ENCODE data around the gene CROCC. TPM values are rescaled to one million over a fixed set of nuclear protein-coding genes. Genes with fewer than 3 reads are reported as not detected.
A peak's percentile ranks its signal among the peaks of the same experiment; 100 is the strongest.
"Not testable (repeated sequence)": the region's sequence is repeated elsewhere in the genome, so short reads cannot be mapped to it uniquely, and the experiment has no call there.

CROCC gene
- total RNA-seq, 1 donor from 2014 or later = 21.0 TPM

- no peaks in the 10 kb centered on the region for H3K4me1 ChIP-seq
- DNase-seq = no peak
- no peak for TF ChIP-seq CTCF (IDR thresholded peaks at IDR 0.05)
- no peak overlapping the region for H3K4me3 ChIP-seq
- no peaks in the 10 kb centered on the region for H3K9me3 ChIP-seq
- H3K27ac ChIP-seq = no peak overlapping the region
- intact Hi-C loops (cut with DNase I) = no loop called here
- H3K36me3 ChIP-seq = no peaks in the 10 kb centered on the region
- H3K27me3 ChIP-seq (ENCODE audit: low read depth) = no peaks in the 10 kb centered on the region
- ATAC-seq = no peak
Measured at GRCh38 chr1:16886860-16887605, 34.7 kb upstream of the CROCC start.

- DNase-seq = peak; percentile 75
- intact Hi-C loops (cut with DNase I) = no loop called here
- no peak for TF ChIP-seq CTCF (IDR thresholded peaks at IDR 0.05)
- Histone ChIP-seq H3K36me3 (no peaks in the 10 kb centered on the region), H3K4me3 (peak overlapping the region; percentile 59), H3K9me3 (no peaks in the 10 kb centered on the region), H3K27ac (peak overlapping the region; percentile 90), H3K4me1 (no peaks in the 10 kb centered on the region), H3K27me3 (ENCODE audit: low read depth) (no peaks in the 10 kb centered on the region)
- peak; percentile 90 to 95 for ATAC-seq
Measured at GRCh38 chr1:16888860-16889816, 32.6 kb upstream of the CROCC start.

GRCh38 chr1:16890539-16891021, 31.2 kb upstream of the CROCC start:
- not testable (repeated sequence) for H3K27ac ChIP-seq, DNase-seq

GRCh38 chr1:16891057-16891456, 30.7 kb upstream of the CROCC start:
- H3K27me3 ChIP-seq (ENCODE audit: low read depth); H3K9me3 ChIP-seq; H3K4me1 ChIP-seq; H3K4me3 ChIP-seq; ATAC-seq; intact Hi-C loops (cut with DNase I); H3K27ac ChIP-seq; DNase-seq; H3K36me3 ChIP-seq: not testable (repeated sequence)

More at GRCh38 chr1:16890539-16891021, 31.2 kb upstream of the CROCC start:
- intact Hi-C loops (cut with DNase I); ATAC-seq; H3K4me3 ChIP-seq; H3K36me3 ChIP-seq; H3K4me1 ChIP-seq; H3K9me3 ChIP-seq; H3K27me3 ChIP-seq (ENCODE audit: low read depth): not testable (repeated sequence)

- ATAC-seq; H3K9me3 ChIP-seq; H3K4me1 ChIP-seq; H3K36me3 ChIP-seq; H3K4me3 ChIP-seq; H3K27me3 ChIP-seq (ENCODE audit: low read depth); DNase-seq; intact Hi-C loops (cut with DNase I); H3K27ac ChIP-seq: not testable (repeated sequence)
Measured at GRCh38 chr1:16892978-16893525, 28.7 kb upstream of the CROCC start.

GRCh38 chr1:16893796-16894195, 27.9 kb upstream of the CROCC start:
- intact Hi-C loops (cut with DNase I); DNase-seq: not testable (repeated sequence)

GRCh38 chr1:16894338-16894737, 27.4 kb upstream of the CROCC start:
- H3K27me3 ChIP-seq (ENCODE audit: low read depth); H3K9me3 ChIP-seq; DNase-seq; H3K4me3 ChIP-seq; intact Hi-C loops (cut with DNase I); H3K4me1 ChIP-seq; H3K27ac ChIP-seq; ATAC-seq; H3K36me3 ChIP-seq: not testable (repeated sequence)

More at GRCh38 chr1:16893796-16894195, 27.9 kb upstream of the CROCC start:
- not testable (repeated sequence) for H3K9me3 ChIP-seq; H3K27ac ChIP-seq; ATAC-seq; H3K27me3 ChIP-seq (ENCODE audit: low read depth); H3K36me3 ChIP-seq; H3K4me3 ChIP-seq; H3K4me1 ChIP-seq

- intact Hi-C loops (cut with DNase I); DNase-seq; H3K27ac ChIP-seq; ATAC-seq; H3K36me3 ChIP-seq; H3K4me1 ChIP-seq; H3K9me3 ChIP-seq; H3K27me3 ChIP-seq (ENCODE audit: low read depth): not testable (repeated sequence)
- H3K4me3 ChIP-seq = peak overlapping the region; percentile 14
Measured at GRCh38 chr1:16895233-16895597, 26.5 kb upstream of the CROCC start.

- H3K4me1 ChIP-seq; H3K27me3 ChIP-seq (ENCODE audit: low read depth); H3K36me3 ChIP-seq; H3K9me3 ChIP-seq; DNase-seq; intact Hi-C loops (cut with DNase I): not testable (repeated sequence)
- Histone ChIP-seq H3K4me3 (peak within 1 kb of the TSS; percentile 41), H3K27ac (peak within 1 kb of the TSS; percentile 73)
- peak; percentile 100 for ATAC-seq
Measured at GRCh38 chr1:16895598-16896315, 26.0 kb upstream of the CROCC start, which contains the start of gene RNU1-2. Gene RNU1-2 (plus strand): TSS chr1:16895980.

GRCh38 chr1:16896316-16897055, 25.2 kb upstream of the CROCC start:
- Histone ChIP-seq H3K4me3 (peak overlapping the region; percentile 41), H3K27ac (peak overlapping the region; percentile 73)
- intact Hi-C loops (cut with DNase I); H3K4me1 ChIP-seq; ATAC-seq; H3K27me3 ChIP-seq (ENCODE audit: low read depth); H3K36me3 ChIP-seq; H3K9me3 ChIP-seq; DNase-seq: not testable (repeated sequence)
